Measurements from ENCODE around the gene UBE3C. TPM values are rescaled to one million over a fixed set of nuclear protein-coding genes. Genes with fewer than 3 reads are reported as not detected.

The UBE3C gene
- total and polyA plus RNA-seq, 2 of the 13 experiments (the other 11 are each of a cell fraction or from before 2014, with no cell fraction given): 27.0 to 48.2 TPM

DNA sequence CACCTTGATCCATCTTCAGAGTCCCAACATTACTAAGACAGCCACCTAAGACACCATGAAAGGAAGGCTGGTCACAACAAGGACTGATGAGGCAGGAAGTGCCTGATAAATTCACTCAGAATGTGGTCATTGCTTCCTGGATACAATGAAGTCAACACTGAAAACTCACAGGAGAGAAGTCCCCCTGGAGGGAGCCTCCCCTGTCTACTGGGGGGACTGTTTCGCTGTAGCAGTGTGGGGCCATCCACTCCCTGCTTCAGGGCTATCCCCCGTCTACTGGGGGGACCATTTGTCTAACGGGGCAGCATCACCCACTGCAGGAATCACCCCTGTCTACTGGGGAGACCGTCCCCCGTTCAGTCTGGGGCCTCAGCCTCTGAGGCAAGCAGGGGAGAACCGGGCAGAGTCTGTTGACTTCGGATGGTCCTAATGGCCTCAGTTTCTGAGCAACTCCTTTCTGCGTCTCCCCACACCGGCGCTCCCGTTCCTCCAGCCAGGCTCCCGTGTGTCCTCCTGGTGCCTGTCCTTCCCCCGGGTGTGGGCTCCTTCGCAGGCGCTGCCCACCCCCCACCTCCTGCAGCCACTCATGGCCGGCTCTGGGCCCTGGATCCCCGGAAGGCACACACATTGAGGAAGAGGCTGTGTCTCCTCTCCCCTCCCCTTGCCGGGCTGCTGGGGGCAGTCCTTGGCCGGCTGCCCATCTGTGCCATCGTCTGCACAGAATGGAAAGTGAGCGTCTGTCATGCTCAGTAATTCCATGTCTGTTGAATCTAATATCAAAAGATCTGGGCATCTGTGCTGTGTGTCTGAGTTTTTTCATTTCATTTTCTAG, 138.2 kb downstream of the UBE3C start (continued):
- TF ChIP-seq, protein P1, sequence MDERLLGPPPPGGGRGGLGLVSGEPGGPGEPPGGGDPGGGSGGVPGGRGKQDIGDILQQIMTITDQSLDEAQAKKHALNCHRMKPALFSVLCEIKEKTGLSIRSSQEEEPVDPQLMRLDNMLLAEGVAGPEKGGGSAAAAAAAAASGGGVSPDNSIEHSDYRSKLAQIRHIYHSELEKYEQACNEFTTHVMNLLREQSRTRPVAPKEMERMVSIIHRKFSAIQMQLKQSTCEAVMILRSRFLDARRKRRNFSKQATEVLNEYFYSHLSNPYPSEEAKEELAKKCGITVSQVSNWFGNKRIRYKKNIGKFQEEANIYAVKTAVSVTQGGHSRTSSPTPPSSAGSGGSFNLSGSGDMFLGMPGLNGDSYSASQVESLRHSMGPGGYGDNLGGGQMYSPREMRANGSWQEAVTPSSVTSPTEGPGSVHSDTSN (CRISPR knock-in tag; IDR thresholded peaks at IDR 0.05): no peak
- TF ChIP-seq, protein P2, sequence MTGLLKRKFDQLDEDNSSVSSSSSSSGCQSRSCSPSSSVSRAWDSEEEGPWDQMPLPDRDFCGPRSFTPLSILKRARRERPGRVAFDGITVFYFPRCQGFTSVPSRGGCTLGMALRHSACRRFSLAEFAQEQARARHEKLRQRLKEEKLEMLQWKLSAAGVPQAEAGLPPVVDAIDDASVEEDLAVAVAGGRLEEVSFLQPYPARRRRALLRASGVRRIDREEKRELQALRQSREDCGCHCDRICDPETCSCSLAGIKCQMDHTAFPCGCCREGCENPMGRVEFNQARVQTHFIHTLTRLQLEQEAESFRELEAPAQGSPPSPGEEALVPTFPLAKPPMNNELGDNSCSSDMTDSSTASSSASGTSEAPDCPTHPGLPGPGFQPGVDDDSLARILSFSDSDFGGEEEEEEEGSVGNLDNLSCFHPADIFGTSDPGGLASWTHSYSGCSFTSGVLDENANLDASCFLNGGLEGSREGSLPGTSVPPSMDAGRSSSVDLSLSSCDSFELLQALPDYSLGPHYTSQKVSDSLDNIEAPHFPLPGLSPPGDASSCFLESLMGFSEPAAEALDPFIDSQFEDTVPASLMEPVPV (CRISPR knock-in tag; IDR thresholded peaks at IDR 0.05): no peak
- TF ChIP-seq ELF3 (CRISPR knock-in tag; IDR thresholded peaks at IDR 0.05): 0 out of 2 replicates have a peak, but pooled peaks have one; percentile 15
- TF ChIP-seq ZNF607 (CRISPR knock-in tag; IDR thresholded peaks at IDR 0.05; ENCODE audit: borderline replicate concordance): no peak
- TF ChIP-seq GABPB1 (CRISPR knock-in tag; IDR thresholded peaks at IDR 0.05): peak; percentile 28; the same call in 1 of the 2 replicates
- TF ChIP-seq FOXM1 (CRISPR knock-in tag; IDR thresholded peaks at IDR 0.05): no peak
- TF ChIP-seq, protein P3, sequence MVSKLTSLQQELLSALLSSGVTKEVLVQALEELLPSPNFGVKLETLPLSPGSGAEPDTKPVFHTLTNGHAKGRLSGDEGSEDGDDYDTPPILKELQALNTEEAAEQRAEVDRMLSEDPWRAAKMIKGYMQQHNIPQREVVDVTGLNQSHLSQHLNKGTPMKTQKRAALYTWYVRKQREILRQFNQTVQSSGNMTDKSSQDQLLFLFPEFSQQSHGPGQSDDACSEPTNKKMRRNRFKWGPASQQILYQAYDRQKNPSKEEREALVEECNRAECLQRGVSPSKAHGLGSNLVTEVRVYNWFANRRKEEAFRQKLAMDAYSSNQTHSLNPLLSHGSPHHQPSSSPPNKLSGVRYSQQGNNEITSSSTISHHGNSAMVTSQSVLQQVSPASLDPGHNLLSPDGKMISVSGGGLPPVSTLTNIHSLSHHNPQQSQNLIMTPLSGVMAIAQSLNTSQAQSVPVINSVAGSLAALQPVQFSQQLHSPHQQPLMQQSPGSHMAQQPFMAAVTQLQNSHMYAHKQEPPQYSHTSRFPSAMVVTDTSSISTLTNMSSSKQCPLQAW (CRISPR knock-in tag; IDR thresholded peaks at IDR 0.05): 0 out of 2 replicates have a peak, but pooled peaks have one; percentile 33
- TF ChIP-seq TP53 (CRISPR knock-in tag; conservative IDR thresholded peaks at IDR 0.05): no peak
- no peak for TF ChIP-seq ARNT (IDR thresholded peaks at IDR 0.05)
- TF ChIP-seq, protein P4, sequence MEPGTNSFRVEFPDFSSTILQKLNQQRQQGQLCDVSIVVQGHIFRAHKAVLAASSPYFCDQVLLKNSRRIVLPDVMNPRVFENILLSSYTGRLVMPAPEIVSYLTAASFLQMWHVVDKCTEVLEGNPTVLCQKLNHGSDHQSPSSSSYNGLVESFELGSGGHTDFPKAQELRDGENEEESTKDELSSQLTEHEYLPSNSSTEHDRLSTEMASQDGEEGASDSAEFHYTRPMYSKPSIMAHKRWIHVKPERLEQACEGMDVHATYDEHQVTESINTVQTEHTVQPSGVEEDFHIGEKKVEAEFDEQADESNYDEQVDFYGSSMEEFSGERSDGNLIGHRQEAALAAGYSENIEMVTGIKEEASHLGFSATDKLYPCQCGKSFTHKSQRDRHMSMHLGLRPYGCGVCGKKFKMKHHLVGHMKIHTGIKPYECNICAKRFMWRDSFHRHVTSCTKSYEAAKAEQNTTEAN (CRISPR knock-in tag; conservative IDR thresholded peaks at IDR 0.05): no peak
- TF ChIP-seq, protein P5, sequence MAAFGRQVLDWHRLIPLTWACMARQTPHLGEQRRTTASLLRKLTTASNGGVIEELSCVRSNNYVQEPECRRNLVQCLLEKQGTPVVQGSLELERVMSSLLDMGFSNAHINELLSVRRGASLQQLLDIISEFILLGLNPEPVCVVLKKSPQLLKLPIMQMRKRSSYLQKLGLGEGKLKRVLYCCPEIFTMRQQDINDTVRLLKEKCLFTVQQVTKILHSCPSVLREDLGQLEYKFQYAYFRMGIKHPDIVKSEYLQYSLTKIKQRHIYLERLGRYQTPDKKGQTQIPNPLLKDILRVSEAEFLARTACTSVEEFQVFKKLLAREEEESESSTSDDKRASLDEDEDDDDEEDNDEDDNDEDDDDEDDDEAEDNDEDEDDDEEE (CRISPR knock-in tag; IDR thresholded peaks at IDR 0.05): 0 out of 2 replicates have a peak, but pooled peaks have one; percentile 31
- TF ChIP-seq, protein P6, sequence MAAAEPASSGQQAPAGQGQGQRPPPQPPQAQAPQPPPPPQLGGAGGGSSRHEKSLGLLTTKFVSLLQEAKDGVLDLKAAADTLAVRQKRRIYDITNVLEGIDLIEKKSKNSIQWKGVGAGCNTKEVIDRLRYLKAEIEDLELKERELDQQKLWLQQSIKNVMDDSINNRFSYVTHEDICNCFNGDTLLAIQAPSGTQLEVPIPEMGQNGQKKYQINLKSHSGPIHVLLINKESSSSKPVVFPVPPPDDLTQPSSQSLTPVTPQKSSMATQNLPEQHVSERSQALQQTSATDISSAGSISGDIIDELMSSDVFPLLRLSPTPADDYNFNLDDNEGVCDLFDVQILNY (CRISPR knock-in tag; conservative IDR thresholded peaks at IDR 0.05): no peak
- TF ChIP-seq, protein P7, sequence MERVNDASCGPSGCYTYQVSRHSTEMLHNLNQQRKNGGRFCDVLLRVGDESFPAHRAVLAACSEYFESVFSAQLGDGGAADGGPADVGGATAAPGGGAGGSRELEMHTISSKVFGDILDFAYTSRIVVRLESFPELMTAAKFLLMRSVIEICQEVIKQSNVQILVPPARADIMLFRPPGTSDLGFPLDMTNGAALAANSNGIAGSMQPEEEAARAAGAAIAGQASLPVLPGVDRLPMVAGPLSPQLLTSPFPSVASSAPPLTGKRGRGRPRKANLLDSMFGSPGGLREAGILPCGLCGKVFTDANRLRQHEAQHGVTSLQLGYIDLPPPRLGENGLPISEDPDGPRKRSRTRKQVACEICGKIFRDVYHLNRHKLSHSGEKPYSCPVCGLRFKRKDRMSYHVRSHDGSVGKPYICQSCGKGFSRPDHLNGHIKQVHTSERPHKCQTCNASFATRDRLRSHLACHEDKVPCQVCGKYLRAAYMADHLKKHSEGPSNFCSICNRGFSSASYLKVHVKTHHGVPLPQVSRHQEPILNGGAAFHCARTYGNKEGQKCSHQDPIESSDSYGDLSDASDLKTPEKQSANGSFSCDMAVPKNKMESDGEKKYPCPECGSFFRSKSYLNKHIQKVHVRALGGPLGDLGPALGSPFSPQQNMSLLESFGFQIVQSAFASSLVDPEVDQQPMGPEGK (CRISPR knock-in tag; IDR thresholded peaks at IDR 0.05): peak; percentile 46; the same call in 1 of the 2 replicates
- TF ChIP-seq PTBP1 (IDR thresholded peaks at IDR 0.05; ENCODE audit: low read depth, low read length, poor library complexity, severe bottlenecking): no peak
- no peak for TF ChIP-seq NFE2L2 (IDR thresholded peaks at IDR 0.05; ENCODE audit: low read length)
- no peak for TF ChIP-seq SMYD3 (CRISPR knock-in tag; IDR thresholded peaks at IDR 0.05)

Measured in HepG2 (cell line).